GM12878 (cell line): ENCODE measurements around the gene HDAC9. TPM values are rescaled to one million over a fixed set of nuclear protein-coding genes. Genes with fewer than 3 reads are reported as not detected.

Experiments
- ATAC-seq: fragments of 200-7000 bp; cut with Tn5 transposase; 3 replicates; pipeline ENCODE4 v1.9.1; 2020; ENCODE audit warnings: mild to moderate bottlenecking, moderate library complexity
- BruUV-seq: library from RNA; stranded (reverse); fragments of 400-500 nt; replicated peaks from 2 replicates; lab custom pipeline; 2021; lab: Mats Ljungman, UMichigan
- CTCF ChIA-PET: fragments of 300-600 bp; sonication (Branson Sonifier 250); formaldehyde crosslinking; extraction: SDS; loops from one replicate; lab custom pipeline; 2021; ENCODE audit warnings: inconsistent platforms; lab: Yijun Ruan, JAX
- POLR2A ChIA-PET: fragments of 350-600 bp; formaldehyde crosslinking; extraction: SDS; loops from one replicate; lab custom pipeline; 2021; ENCODE audit warnings: inconsistent platforms; lab: Charles Lee
- RAD21 ChIA-PET: fragments of 300-600 bp; sonication (Branson Sonifier 250); formaldehyde crosslinking; loops from one replicate; lab custom pipeline; 2023; ENCODE audit warnings: antibody characterized with exemption; ENCODE audit not compliant: unreplicated experiment; lab: Charles Lee
- SMC1A ChIA-PET: fragments of 300-600 bp; sonication (Branson Sonifier 250); formaldehyde crosslinking; loops from one replicate; lab custom pipeline; 2023; ENCODE audit not compliant: unreplicated experiment, uncharacterized antibody; lab: Charles Lee
- DNase-seq: peaks from one replicate; pipeline ENCODE4 v3.0.0-alpha.2; 2011; ENCODE audit warnings: low read depth, low spot score
- FAIRE-seq: peaks from 3 replicates; lab custom pipeline; 2011; peaks lifted over from hg19 to GRCh38; lab: Jason Lieb, UNC
- H2AFZ ChIP-seq: 2 replicates; pipeline ENCODE4 v1.6.0; 2011; ENCODE audit warnings: low read depth, low read length, control low read depth; ENCODE audit not compliant: control insufficient read depth
- H3K27ac ChIP-seq: 2 replicates; pipeline ENCODE4 v1.5.1; 2011; ENCODE audit warnings: control low read depth; ENCODE audit not compliant: control insufficient read depth, insufficient read depth
- H3K27me3 ChIP-seq, 2 experiments: replicated peaks in 1 of 2; 2 replicates each; pipeline versions ENCODE4 v1.6.0 to v1.6.1; 2011; ENCODE audit warnings: low read length in 1 of 2; ENCODE audit not compliant: control insufficient read depth in 2 of 2, insufficient read depth in 2 of 2
- H3K36me3 ChIP-seq, 2 experiments: 2 replicates each; pipeline ENCODE4 v1.5.1; 2011; ENCODE audit warnings: low read length in 1 of 2; ENCODE audit not compliant: control insufficient read depth in 2 of 2, insufficient read depth in 2 of 2
- H3K4me1 ChIP-seq: 2 replicates; pipeline ENCODE4 v1.6.1; 2011; ENCODE audit warnings: mild to moderate bottlenecking, low read length, moderate library complexity, mixed read lengths; ENCODE audit not compliant: control insufficient read depth, insufficient read depth
- H3K4me2 ChIP-seq: 2 replicates; pipeline ENCODE4 v1.6.0; 2011; ENCODE audit warnings: control low read depth; ENCODE audit not compliant: control insufficient read depth, insufficient read depth
- H3K4me3 ChIP-seq: fragments of 200-600 bp; sonication (generic); 2 replicates; pipeline ENCODE4 v1.5.1; 2016
- H3K79me2 ChIP-seq: 2 replicates; pipeline ENCODE4 v1.6.0; 2011; ENCODE audit warnings: low read length; ENCODE audit not compliant: control insufficient read depth, insufficient read depth
- H3K9ac ChIP-seq: 2 replicates; pipeline ENCODE4 v1.8.0; 2011; ENCODE audit warnings: low read length, control low read depth, mixed read lengths; ENCODE audit not compliant: control insufficient read depth, insufficient read depth
- H3K9me3 ChIP-seq: replicated peaks from 3 replicates; pipeline ENCODE4 v1.5.1; 2011; ENCODE audit warnings: mild to moderate bottlenecking, low read length; ENCODE audit not compliant: control insufficient read depth, insufficient read depth
- H4K20me1 ChIP-seq: 2 replicates; pipeline ENCODE4 v1.6.0; 2011; ENCODE audit not compliant: control insufficient read depth, insufficient read depth
- ATF2 ChIP-seq: IDR thresholded peaks from 2 replicates; pipeline ENCODE4 v1.6.1; 2012; ENCODE audit warnings: low read length, inconsistent platforms
- DPF2 ChIP-seq: fragments of 450-650 bp; IDR thresholded peaks from 2 replicates; pipeline ENCODE4 v1.6.1; 2017; ENCODE audit warnings: mild to moderate bottlenecking
- EED ChIP-seq: sonication (generic); IDR thresholded peaks from 2 replicates; pipeline ENCODE4 v1.6.1; 2016; ENCODE audit warnings: antibody characterized with exemption, low read depth
- IRF4 ChIP-seq: IDR thresholded peaks from 2 replicates; pipeline ENCODE4 v1.6.1; 2011; ENCODE audit warnings: low read depth, low read length
- IRF5 ChIP-seq: fragments of 450-650 bp; IDR thresholded peaks from 2 replicates; pipeline ENCODE4 v1.6.1; 2017; ENCODE audit warnings: borderline replicate concordance
- NBN ChIP-seq: fragments of 450-650 bp; IDR thresholded peaks from 2 replicates; pipeline ENCODE4 v1.6.1; 2016
- NKRF ChIP-seq: fragments of 450-650 bp; conservative IDR thresholded peaks from 2 replicates; pipeline ENCODE4 v1.6.1; 2017; ENCODE audit warnings: mild to moderate bottlenecking, moderate library complexity
- PKNOX1 ChIP-seq: fragments of 450-650 bp; IDR thresholded peaks from 2 replicates; pipeline ENCODE4 v1.6.1; 2016; ENCODE audit warnings: mild to moderate bottlenecking
- SMAD1 ChIP-seq: fragments of 450-650 bp; IDR thresholded peaks from 2 replicates; pipeline ENCODE4 v1.6.1; 2018; ENCODE audit warnings: mild to moderate bottlenecking, low read depth; ENCODE audit not compliant: partially characterized antibody
- WGBS: methylation state at CpG from one replicate; pipeline ENCODE4 v1.1.6; 2016; ENCODE audit warnings: low lambda C conversion rate; ENCODE audit not compliant: insufficient replicate concordance, insufficient coverage; ENCODE audit errors: missing lambda C conversion rate; 5-methylcytosine and 5-hydroxymethylcytosine counted together
- in situ Hi-C: fragments of 300-500 bp; cut with MboI; formaldehyde crosslinking; loops from 9 replicates; pipeline ENCODE4 v1.14.3; 2018; ENCODE audit warnings: mixed read lengths
- intact Hi-C: fragments of 100-400 bp; cut with micrococcal nuclease; formaldehyde crosslinking; loops from one replicate; pipeline ENCODE4 v1.14.2; 2022; ENCODE audit not compliant: unreplicated experiment
- polyA plus RNA-seq, 11 experiments: library from polyadenylated mRNA; depleted of rRNA in 4 of 11; unstranded in 6 of 11; stranded (reverse) in 5 of 11; fragments of >200 nt; fragmentation: Nextera tagmentation in 4 of 11; fragmentation: Illumina TruSeq in 1 of 11; extraction: Ambion mirVana in 4 of 11; extraction: Trizol in 1 of 11; gene quantifications; 1 replicate in 1 of 11; 2 replicates in 10 of 11; pipeline versions ENCODE4 v1.2.1 to v1.2.3, GENCODE V29; 2011 to 2016; ENCODE audit warnings: inconsistent platforms in 2 of 11, missing spikeins in 2 of 11, low read depth in 1 of 11
- total RNA-seq, 4 experiments: library from RNA; depleted of rRNA in 3 of 4; stranded (reverse); fragments of >200 nt in 3 of 4; fragmentation: Illumina TruSeq in 1 of 4; extraction: Trizol in 1 of 4; gene quantifications; 2 replicates each; pipeline versions ENCODE4 v1.2.1 to v1.2.3, GENCODE V29; 2013 to 2021

Gene HDAC9
- total and polyA plus RNA-seq, 10 of the 15 experiments (the other 5 are each of a cell fraction or from before 2014, with no cell fraction given), result 0.73 to 12.8 (median 0.92) TPM

- TF ChIP-seq DPF2 (no peak), PKNOX1 (no peak), ATF2 (no peak), IRF4 (no peak), IRF5 (no peak), NBN (no peak), SMAD1 (no peak), NKRF (no peak), EED (no peak)
- TF ChIP-seq, all 136 proteins: peak for 0
- no peaks in the 10 kb centered on the region for H3K27me3 ChIP-seq
- no peak overlapping the region for H3K4me3 ChIP-seq
- ChIA-PET RAD21 (no interaction called here), CTCF (no interaction called here), SMC1A (interaction anchor here (1.6 kb wide), 1 partner anchor 31 kb away, joined by 3 read pairs; no protein-coding TSS in a partner anchor), POLR2A (no interaction called here)
- DNase-seq (no peak), ATAC-seq (no peak), FAIRE-seq (no peak)
- no peak overlapping the region for H3K4me2 ChIP-seq
- 55% methylated on average over 5 of the region's 5 CpGs for WGBS
- BruUV-seq, result no TSS peak
- no peaks in the 10 kb centered on the region for H3K36me3 ChIP-seq
- no peak overlapping the region for H3K27ac ChIP-seq
- H4K20me1 ChIP-seq, result no peaks in the 10 kb centered on the region
- no peak overlapping the region for H3K9ac ChIP-seq
- H3K79me2 ChIP-seq, result no peaks in the 10 kb centered on the region
- H2AFZ ChIP-seq, result no peak overlapping the region
- intact Hi-C loops, result no loop called here
- in situ Hi-C loops, result no loop called here
- H3K9me3 ChIP-seq, result no peaks in the 10 kb centered on the region
- no peaks in the 10 kb centered on the region for H3K4me1 ChIP-seq
These were observed 290.7 kb downstream of the HDAC9 start for GRCh38 chr7:18786196-18786727.
